ENCODE measurements around the gene DOCK2.

The DOCK2 gene

DNA sequence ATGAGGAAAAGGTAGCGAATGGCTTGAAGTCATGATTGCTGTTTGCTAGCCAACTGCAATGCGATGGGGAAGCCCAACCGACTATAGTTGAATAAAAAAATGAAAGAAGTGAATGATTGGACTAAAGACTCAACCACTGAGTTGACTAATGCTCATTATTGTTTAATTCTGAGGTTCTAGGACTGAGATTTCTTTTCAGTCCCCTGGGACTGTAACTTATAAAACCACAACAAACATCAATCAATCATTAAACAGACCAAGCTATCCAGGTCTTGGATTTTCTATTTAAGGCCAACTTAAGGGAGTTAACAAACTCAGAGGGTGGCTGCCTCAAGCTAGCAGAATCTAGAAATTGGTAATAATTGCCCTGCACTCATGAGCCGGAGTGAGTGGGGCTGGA is 154.2 kb downstream of the DOCK2 start:
- H3K27me3 ChIP-seq, result peaks cover 0 to 6% of the 10 kb centered on the region in 2 donors
- H3K9me3 ChIP-seq, result no peaks in the 10 kb centered on the region
- no peak overlapping the region for H3K27ac ChIP-seq
- no peaks in the 10 kb centered on the region for H3K4me1 ChIP-seq
- TF ChIP-seq CTCF (IDR thresholded peaks at IDR 0.05), result no peak
- DNase-seq, result no peak
- no peak overlapping the region for H3K4me3 ChIP-seq
- intact Hi-C loops (cut with DNase I; ENCODE audit: low total_unique reads), result no loop called here
- no peaks in the 10 kb centered on the region for H3K36me3 ChIP-seq

DNA sequence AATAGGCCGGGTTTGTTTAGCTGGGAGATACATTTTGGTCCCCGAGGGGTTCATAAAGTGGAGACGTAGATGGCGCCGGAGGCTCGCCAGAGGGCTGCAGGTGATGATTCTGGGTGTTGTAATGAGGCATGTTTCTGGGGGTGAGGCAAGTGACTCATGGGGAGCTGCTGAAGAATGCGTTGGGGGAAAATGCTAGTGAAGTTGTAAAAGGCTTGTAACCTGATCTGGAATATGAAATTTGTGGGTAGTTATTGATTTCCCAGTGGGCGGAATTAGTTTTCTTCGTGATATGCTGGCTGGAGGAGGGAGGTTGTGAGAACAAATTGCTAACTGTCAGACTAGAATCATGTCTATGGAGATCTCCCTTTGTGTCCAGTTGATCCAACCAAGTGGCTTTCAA is 158.3 kb downstream of the DOCK2 start:
- no peak for DNase-seq
- no peak overlapping the region for H3K4me3 ChIP-seq
- no peak overlapping the region for H3K27ac ChIP-seq
- no peaks in the 10 kb centered on the region for H3K36me3 ChIP-seq
- intact Hi-C loops (cut with DNase I; ENCODE audit: low total_unique reads), result no loop called here
- peaks cover 0 to 8% of the 10 kb centered on the region in 2 donors for H3K27me3 ChIP-seq
- no peaks in the 10 kb centered on the region for H3K4me1 ChIP-seq
- H3K9me3 ChIP-seq, result no peaks in the 10 kb centered on the region
- no peak for TF ChIP-seq CTCF (IDR thresholded peaks at IDR 0.05)

DNA sequence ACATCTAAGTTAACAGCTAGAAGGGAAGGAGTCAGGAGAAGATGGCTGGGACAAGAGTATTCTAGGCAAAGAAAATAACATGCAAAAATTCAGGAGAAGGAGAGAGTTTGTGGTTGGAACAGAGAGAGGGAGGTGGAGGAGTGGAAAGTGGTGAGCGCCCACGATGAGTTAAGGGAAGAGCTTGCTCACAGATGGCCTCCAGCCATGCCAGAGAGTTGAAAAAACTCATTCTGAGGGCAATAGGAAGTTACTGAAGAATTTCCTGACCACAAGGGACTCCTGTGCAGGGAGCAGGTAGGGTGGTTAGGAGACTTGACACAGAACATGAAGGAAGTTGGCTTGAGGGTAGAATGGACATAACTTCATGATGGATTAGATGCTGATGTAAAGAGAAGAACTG is 159.7 kb downstream of the DOCK2 start:
- Histone ChIP-seq H3K4me3 (no peak overlapping the region), H3K4me1 (no peaks in the 10 kb centered on the region), H3K27ac (no peak overlapping the region), H3K9me3 (no peaks in the 10 kb centered on the region), H3K27me3 (peaks cover 0 to 8% of the 10 kb centered on the region in 2 donors), H3K36me3 (no peaks in the 10 kb centered on the region)
- intact Hi-C loops (cut with DNase I; ENCODE audit: low total_unique reads), result no loop called here
- DNase-seq, result no peak
- TF ChIP-seq CTCF (IDR thresholded peaks at IDR 0.05), result no peak

DNA sequence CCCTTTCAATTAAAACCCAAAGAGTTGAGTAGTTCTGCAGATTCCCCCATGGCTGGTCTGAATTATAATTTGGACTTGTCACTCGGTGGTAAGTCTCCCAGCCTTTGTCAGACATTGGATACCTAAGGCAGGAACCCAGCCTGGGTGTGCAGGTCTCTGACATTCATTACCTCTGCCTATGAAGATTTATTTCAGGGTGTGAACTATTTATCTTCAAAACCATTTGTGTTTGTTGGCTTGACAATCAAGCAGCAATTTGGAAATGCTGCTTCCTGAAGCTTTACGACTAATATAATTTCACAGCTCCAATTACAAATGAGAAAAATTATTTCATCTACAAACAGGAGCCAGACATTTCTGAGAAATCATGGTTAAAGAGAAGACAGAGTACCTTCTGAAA is 160.5 kb downstream of the DOCK2 start:
- H3K27ac ChIP-seq, result no peak overlapping the region

DNA sequence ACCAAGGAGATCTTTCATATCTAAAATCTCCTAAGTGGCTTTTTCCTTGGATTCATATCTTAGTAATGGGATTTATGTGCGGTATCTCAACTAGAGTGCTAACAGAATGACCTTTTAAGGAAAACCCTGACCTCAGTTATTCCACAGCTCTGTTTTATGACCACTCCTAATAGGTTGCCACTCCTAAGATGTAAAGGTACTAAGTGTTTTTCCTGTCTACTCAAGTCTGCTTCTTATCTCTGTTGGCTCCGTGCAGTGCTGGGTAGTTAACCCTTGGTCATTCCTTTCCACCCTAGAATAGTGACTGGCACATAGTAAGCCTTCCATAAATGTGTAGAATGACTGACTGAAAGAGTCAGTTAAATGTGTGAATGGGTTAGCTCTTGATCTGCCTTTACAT is 161.4 kb downstream of the DOCK2 start:
- no peak for DNase-seq
- H3K9me3 ChIP-seq, result no peaks in the 10 kb centered on the region
- no peaks in the 10 kb centered on the region for H3K36me3 ChIP-seq
- peaks cover 0 to 8% of the 10 kb centered on the region in 2 donors for H3K27me3 ChIP-seq
- no peaks in the 10 kb centered on the region for H3K4me1 ChIP-seq
- no peak overlapping the region for H3K4me3 ChIP-seq
- H3K27ac ChIP-seq, result no peak overlapping the region
- intact Hi-C loops (cut with DNase I; ENCODE audit: low total_unique reads), result no loop called here
- TF ChIP-seq CTCF (IDR thresholded peaks at IDR 0.05), result no peak

More for the DNA sequence above, 160.5 kb downstream of the DOCK2 start:
- Histone ChIP-seq H3K4me3 (no peak overlapping the region), H3K27me3 (peaks cover 0 to 8% of the 10 kb centered on the region in 2 donors), H3K36me3 (no peaks in the 10 kb centered on the region), H3K9me3 (no peaks in the 10 kb centered on the region), H3K4me1 (no peaks in the 10 kb centered on the region)
- TF ChIP-seq CTCF (IDR thresholded peaks at IDR 0.05), result no peak
- intact Hi-C loops (cut with DNase I; ENCODE audit: low total_unique reads), result no loop called here
- no peak for DNase-seq

Measured in tibial artery (tissue), 4 donors.